CD4-positive, alpha-beta T cell (primary cell): Measurements from ENCODE around the gene REC8. TPM values are rescaled to one million over a fixed set of nuclear protein-coding genes. Genes with fewer than 3 reads are reported as not detected.

Source experiments
- ATAC-seq: fragments of 200-7000 bp; cut with Tn5 transposase; one replicate; pipeline ENCODE4 v1.10.0; 2022; ENCODE audit warnings: mild to moderate bottlenecking; ENCODE audit not compliant: poor library complexity
- CTCF ChIA-PET: fragments of 350-600 bp; sonication (Branson Sonifier 250); formaldehyde crosslinking; loops from one replicate; lab custom pipeline; 2021; ENCODE audit warnings: antibody characterized with exemption, inconsistent platforms; lab: Charles Lee
- POLR2A ChIA-PET: fragments of 350-600 bp; sonication (Branson Sonifier 250); formaldehyde crosslinking; loops from one replicate; lab custom pipeline; 2021; ENCODE audit warnings: antibody characterized with exemption, inconsistent platforms; lab: Charles Lee
- DNase-seq, 14 experiments: peaks; one replicate each; pipeline ENCODE4 v3.0.0-alpha.2; 2013 to 2020; ENCODE audit warnings: mixed read lengths in 2 of 14
- H3K27ac ChIP-seq, 2 donors: one replicate each; pipeline versions ENCODE4 v1.5.1 to v1.7.0; 2013; ENCODE audit warnings: low read length in 2 of 2, low read depth in 1 of 2, mild to moderate bottlenecking in 1 of 2
- H3K27me3 ChIP-seq, 2 experiments: 1 replicate in 1 of 2; 2 replicates in 1 of 2; pipeline versions ENCODE4 v1.6.1 to v1.7.0; 2013; ENCODE audit warnings: low read length in 2 of 2, control low read depth in 1 of 2, mild to moderate bottlenecking in 1 of 2, moderate library complexity in 1 of 2; ENCODE audit not compliant: insufficient read depth in 2 of 2, control insufficient read depth in 1 of 2
- H3K36me3 ChIP-seq: one replicate; pipeline ENCODE4 v1.6.1; 2013; ENCODE audit warnings: low read length, control low read depth; ENCODE audit not compliant: insufficient read depth
- H3K4me1 ChIP-seq: one replicate; pipeline ENCODE4 v1.6.1; 2013; ENCODE audit warnings: low read length, control low read depth; ENCODE audit not compliant: insufficient read depth
- H3K4me3 ChIP-seq: one replicate; pipeline ENCODE4 v1.5.1; 2013; ENCODE audit warnings: mild to moderate bottlenecking, low read length, moderate library complexity
- H3K9me3 ChIP-seq, 2 experiments: 1 replicate in 1 of 2; 2 replicates in 1 of 2; pipeline versions ENCODE4 v1.6.1 to v1.7.0; 2013; ENCODE audit warnings: low read length in 2 of 2, mild to moderate bottlenecking in 2 of 2, control low read depth in 1 of 2, moderate library complexity in 1 of 2; ENCODE audit not compliant: control insufficient read depth in 1 of 2, insufficient read depth in 1 of 2
- H3K27ac Mint-ChIP-seq: one replicate; pipeline ENCODE4 v1.8.0; 2020; ENCODE audit warnings: mixed read lengths
- H3K27me3 Mint-ChIP-seq: one replicate; pipeline ENCODE4 v1.8.0; 2021; ENCODE audit warnings: mixed read lengths
- H3K36me3 Mint-ChIP-seq: one replicate; pipeline ENCODE4 v1.8.0; 2021; ENCODE audit warnings: low read depth, mixed read lengths
- H3K4me1 Mint-ChIP-seq: one replicate; pipeline ENCODE4 v1.8.0; 2021; ENCODE audit warnings: low read depth, mixed read lengths
- H3K4me3 Mint-ChIP-seq: one replicate; pipeline ENCODE4 v1.8.0; 2020; ENCODE audit warnings: mild to moderate bottlenecking, mixed read lengths
- H3K9me3 Mint-ChIP-seq: one replicate; pipeline ENCODE4 v1.8.0; 2020; ENCODE audit warnings: mixed read lengths
- intact Hi-C, 2 experiments: fragments of 100-400 bp; cut with DNase I in 1 of 2; cut with micrococcal nuclease in 1 of 2; formaldehyde crosslinking; loops; one replicate each; pipeline versions ENCODE4 v1.15.1 to v1.9.0; 2023 to 2025; cut with DNase I, micrococcal nuclease
- total RNA-seq, 174 experiments: library from RNA in 2 of 174; stranded (reverse) in 2 of 174; gene quantifications; one replicate each; pipeline ENCODE4 v1.2.3 and lab custom pipeline; 2021 to 2026
- TF ChIP-seq, protein P1 (sequence below): fragments of 200-600 bp; IDR thresholded peaks from one replicate; pipeline ENCODE4 v1.8.0; 2022; ENCODE audit warnings: antibody characterized with exemption, mild to moderate bottlenecking

Gene REC8
- total RNA-seq, 2 experiments from 2014 or later = 105 to 107 TPM

DNA sequence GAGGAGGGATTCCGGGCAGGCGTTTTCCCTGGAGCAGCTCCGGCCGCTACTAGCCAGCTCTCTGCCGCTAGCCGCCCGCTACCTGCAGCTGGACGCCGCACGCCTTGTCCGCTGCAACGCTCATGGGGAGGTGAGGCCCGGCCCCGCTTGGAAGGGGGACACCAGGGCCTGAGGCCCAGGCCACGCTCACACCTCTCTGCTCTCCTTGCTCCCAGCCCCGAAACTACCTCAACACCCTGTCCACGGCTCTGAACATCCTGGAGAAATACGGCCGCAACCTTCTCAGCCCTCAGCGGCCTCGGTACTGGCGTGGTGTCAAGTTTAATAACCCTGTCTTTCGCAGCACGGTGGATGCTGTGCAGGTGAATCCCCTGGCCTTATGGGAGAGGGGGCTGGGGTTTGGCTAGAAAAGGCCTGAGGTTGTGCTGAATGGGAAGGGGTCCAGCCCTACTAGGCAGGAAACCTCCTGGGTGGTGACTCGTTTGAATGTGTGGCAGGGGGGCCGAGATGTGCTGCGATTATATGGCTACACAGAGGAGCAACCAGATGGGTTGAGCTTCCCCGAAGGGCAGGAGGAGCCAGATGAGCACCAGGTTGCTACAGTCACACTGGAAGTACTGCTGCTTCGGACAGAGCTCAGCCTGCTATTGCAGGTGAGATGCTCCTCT is 24.0 kb upstream of the REC8 start:
- no peak for ATAC-seq
- Histone ChIP-seq H3K4me3 (peak overlapping the region; percentile 93), H3K36me3 (peaks cover 69% of the 10 kb centered on the region), H3K27ac (peak overlapping the region; percentile 46 to 76), H3K27me3 (no peaks in the 10 kb centered on the region), H3K9me3 (no peaks in the 10 kb centered on the region), H3K4me1 (peaks cover 62% of the 10 kb centered on the region)
- intact Hi-C loops = loop anchor here (1.0 to 5.0 kb wide), 6 partner anchors 12 to 85 kb away; partner anchors contain the start of genes GMPR2 (in 2 of the 2), IPO4 (in 2 of the 2), NEDD8 (in 2 of the 2) and IRF9 (in 1 of the 2)
- peak in 1 of 14 experiments; percentile 30 for DNase-seq
- Mint-ChIP-seq H3K4me1 (peaks cover 58% of the 10 kb centered on the region), H3K4me3 (peak overlapping the region; percentile 99), H3K27me3 (no peaks in the 10 kb centered on the region), H3K27ac (peak overlapping the region; percentile 90), H3K9me3 (no peaks in the 10 kb centered on the region), H3K36me3 (peaks cover 86% of the 10 kb centered on the region)
- TF ChIP-seq, protein P1, sequence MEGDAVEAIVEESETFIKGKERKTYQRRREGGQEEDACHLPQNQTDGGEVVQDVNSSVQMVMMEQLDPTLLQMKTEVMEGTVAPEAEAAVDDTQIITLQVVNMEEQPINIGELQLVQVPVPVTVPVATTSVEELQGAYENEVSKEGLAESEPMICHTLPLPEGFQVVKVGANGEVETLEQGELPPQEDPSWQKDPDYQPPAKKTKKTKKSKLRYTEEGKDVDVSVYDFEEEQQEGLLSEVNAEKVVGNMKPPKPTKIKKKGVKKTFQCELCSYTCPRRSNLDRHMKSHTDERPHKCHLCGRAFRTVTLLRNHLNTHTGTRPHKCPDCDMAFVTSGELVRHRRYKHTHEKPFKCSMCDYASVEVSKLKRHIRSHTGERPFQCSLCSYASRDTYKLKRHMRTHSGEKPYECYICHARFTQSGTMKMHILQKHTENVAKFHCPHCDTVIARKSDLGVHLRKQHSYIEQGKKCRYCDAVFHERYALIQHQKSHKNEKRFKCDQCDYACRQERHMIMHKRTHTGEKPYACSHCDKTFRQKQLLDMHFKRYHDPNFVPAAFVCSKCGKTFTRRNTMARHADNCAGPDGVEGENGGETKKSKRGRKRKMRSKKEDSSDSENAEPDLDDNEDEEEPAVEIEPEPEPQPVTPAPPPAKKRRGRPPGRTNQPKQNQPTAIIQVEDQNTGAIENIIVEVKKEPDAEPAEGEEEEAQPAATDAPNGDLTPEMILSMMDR = no peak
- CTCF ChIA-PET = interaction anchor here (1.0 to 5.5 kb wide), 4 partner anchors 13 to 184 kb away, joined by 3 to 32 read pairs (median 4); partner anchors contain the start of genes DCAF11, IRF9, MDP1 and NRL
- POLR2A ChIA-PET = interaction anchor here (1.0 to 8.1 kb wide), 13 partner anchors 8 to 294 kb away, joined by 3 to 154 read pairs (median 16); partner anchors contain the start of genes DCAF11, IPO4, IRF9 and MDP1

DNA sequence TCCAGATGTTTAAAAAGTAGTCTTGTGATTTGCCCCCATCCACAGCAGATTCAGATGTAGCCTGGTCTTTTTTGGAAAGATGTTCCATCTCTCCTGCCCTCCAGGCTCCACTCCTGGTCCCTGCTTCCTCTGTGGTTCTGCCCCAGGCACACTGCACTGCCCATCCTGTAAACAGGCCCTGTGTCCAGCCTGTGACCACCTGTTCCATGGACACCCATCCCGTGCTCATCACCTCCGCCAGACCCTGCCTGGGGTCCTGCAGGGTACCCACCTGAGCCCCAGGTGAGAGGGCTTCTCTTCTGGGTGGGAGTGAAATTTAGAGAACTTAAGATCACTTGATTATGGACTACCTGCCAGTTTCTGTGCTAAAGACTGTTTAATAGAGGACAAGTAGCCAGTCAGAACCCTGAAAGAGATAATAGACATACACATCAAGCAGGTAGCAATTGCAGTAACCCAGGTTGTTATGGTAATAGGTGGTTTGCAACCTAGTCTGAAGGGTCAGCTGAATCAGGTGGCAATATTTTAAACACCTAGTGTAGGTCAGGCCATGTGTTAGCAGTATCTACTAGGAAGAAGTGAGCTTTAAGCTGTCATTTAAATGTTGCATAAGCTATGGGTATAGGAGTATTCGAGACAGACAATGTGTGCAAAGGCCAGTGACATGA is 22.4 kb upstream of the REC8 start:
- CTCF ChIA-PET = interaction anchor here (5.5 kb wide), 1 partner anchor 12 kb away, joined by 32 read pairs; the partner anchor contains the start of gene IRF9
- peak overlapping the region; percentile 99 for H3K4me3 Mint-ChIP-seq

DNA sequence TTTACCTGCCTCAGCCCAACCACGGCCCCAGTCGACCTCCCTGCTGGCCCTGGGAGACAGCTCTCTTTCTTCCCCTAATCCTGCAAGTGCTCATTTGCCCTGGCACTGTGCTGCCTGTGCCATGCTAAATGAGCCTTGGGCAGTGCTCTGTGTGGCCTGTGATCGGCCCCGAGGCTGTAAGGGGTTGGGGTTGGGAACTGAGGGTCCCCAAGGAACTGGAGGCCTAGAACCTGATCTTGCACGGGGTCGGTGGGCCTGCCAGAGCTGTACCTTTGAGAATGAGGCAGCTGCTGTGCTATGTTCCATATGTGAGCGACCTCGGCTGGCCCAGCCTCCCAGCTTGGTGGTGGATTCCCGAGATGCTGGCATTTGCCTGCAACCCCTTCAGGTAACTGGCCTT is 21.8 kb upstream of the REC8 start:
- TF ChIP-seq, protein P1 = no peak
- Mint-ChIP-seq H3K27ac (peak overlapping the region; percentile 53), H3K4me1 (peaks cover 47% of the 10 kb centered on the region), H3K27me3 (no peaks in the 10 kb centered on the region), H3K9me3 (no peaks in the 10 kb centered on the region), H3K4me3 (no peak overlapping the region), H3K36me3 (peaks cover 78% of the 10 kb centered on the region)
- Histone ChIP-seq H3K27me3 (no peaks in the 10 kb centered on the region), H3K9me3 (no peaks in the 10 kb centered on the region), H3K27ac (no peak overlapping the region), H3K4me3 (no peak overlapping the region), H3K36me3 (peaks cover 55% of the 10 kb centered on the region), H3K4me1 (peaks cover 52% of the 10 kb centered on the region)
- POLR2A ChIA-PET = interaction anchor here (2.3 to 8.1 kb wide), 4 partner anchors 9 to 35 kb away, joined by 9 to 154 read pairs (median 71); partner anchors contain the start of genes DCAF11, EMC9, IRF9 and NRL
- CTCF ChIA-PET = interaction anchor here (5.5 kb wide), 1 partner anchor 11 kb away, joined by 32 read pairs; the partner anchor contains the start of gene IRF9
- ATAC-seq = no peak
- intact Hi-C loops = no loop called here
- DNase-seq = no peak

More for the DNA sequence above, 22.4 kb upstream of the REC8 start:
- peaks cover 77% of the 10 kb centered on the region for H3K36me3 Mint-ChIP-seq
- ATAC-seq (no peak), DNase-seq (no peak)
- intact Hi-C loops = loop anchor here in 1 of 2 experiments (5.0 kb wide), 2 partner anchors 38 to 83 kb away; partner anchors contain the start of genes GMPR2, IPO4 and NEDD8
- Histone ChIP-seq H3K36me3 (peaks cover 55% of the 10 kb centered on the region), H3K4me3 (no peak overlapping the region), H3K4me1 (peaks cover 56% of the 10 kb centered on the region), H3K27ac (no peak overlapping the region), H3K9me3 (no peaks in the 10 kb centered on the region), H3K27me3 (no peaks in the 10 kb centered on the region)
- no peaks in the 10 kb centered on the region for H3K27me3 Mint-ChIP-seq
- H3K9me3 Mint-ChIP-seq = no peaks in the 10 kb centered on the region
- POLR2A ChIA-PET = interaction anchor here (2.3 to 8.1 kb wide), 5 partner anchors 8 to 35 kb away, joined by 9 to 154 read pairs (median 119); partner anchors contain the start of genes DCAF11, EMC9, IRF9 and NRL
- peak overlapping the region; percentile 53 for H3K27ac Mint-ChIP-seq
- TF ChIP-seq, protein P1 = no peak
- H3K4me1 Mint-ChIP-seq = peaks cover 47% of the 10 kb centered on the region
